ENCODE measurements around the gene GASK1A.
"Not testable (repeated sequence)": the region's sequence is repeated elsewhere in the genome, so short reads cannot be mapped to it uniquely, and the experiment has no call there.

Gene GASK1A

GRCh38 chr3:43031889-43032545 lies 52.9 kb downstream of the GASK1A start:
- no peak for DNase-seq (ENCODE audit: low spot score)

GRCh38 chr3:43032646-43033628 lies 53.8 kb downstream of the GASK1A start:
- DNase-seq (ENCODE audit: low spot score), result no peak

GRCh38 chr3:43034200-43034599 lies 55.1 kb downstream of the GASK1A start:
- no peak for DNase-seq (ENCODE audit: low spot score)

- no peak for DNase-seq (ENCODE audit: low spot score)
These were observed 55.8 kb downstream of the GASK1A start for GRCh38 chr3:43034911-43035310.

GRCh38 chr3:43035801-43036365 lies 56.8 kb downstream of the GASK1A start:
- no peak for DNase-seq (ENCODE audit: low spot score)

- DNase-seq (ENCODE audit: low spot score), result no peak
These were observed 57.7 kb downstream of the GASK1A start for GRCh38 chr3:43036621-43037423.

- DNase-seq (ENCODE audit: low spot score), result no peak
These were observed 58.9 kb downstream of the GASK1A start for GRCh38 chr3:43038010-43038409.

GRCh38 chr3:43041517-43041916 lies 62.4 kb downstream of the GASK1A start:
- DNase-seq (ENCODE audit: low spot score), result no peak

GRCh38 chr3:43043071-43043766 lies 64.1 kb downstream of the GASK1A start:
- no peak for DNase-seq (ENCODE audit: low spot score)

GRCh38 chr3:43043793-43044192 lies 64.7 kb downstream of the GASK1A start:
- no peak for DNase-seq (ENCODE audit: low spot score)

- DNase-seq (ENCODE audit: low spot score), result not testable (repeated sequence)
These were observed 66.0 kb downstream of the GASK1A start for GRCh38 chr3:43045079-43045478.

- no peak for DNase-seq (ENCODE audit: low spot score)
These were observed 67.5 kb downstream of the GASK1A start for GRCh38 chr3:43046583-43046982.

GRCh38 chr3:43048470-43048869 lies 69.4 kb downstream of the GASK1A start:
- DNase-seq (ENCODE audit: low spot score), result no peak

- no peak for DNase-seq (ENCODE audit: low spot score)
These were observed 74.2 kb downstream of the GASK1A start for GRCh38 chr3:43053291-43053690.

- DNase-seq (ENCODE audit: low spot score), result no peak
These were observed 75.6 kb downstream of the GASK1A start for GRCh38 chr3:43054754-43055153.

- DNase-seq (ENCODE audit: low spot score), result no peak
These were observed 76.3 kb downstream of the GASK1A start for GRCh38 chr3:43055393-43055792.

- DNase-seq (ENCODE audit: low spot score), result no peak
These were observed 77.0 kb downstream of the GASK1A start for GRCh38 chr3:43055806-43056770.

- DNase-seq (ENCODE audit: low spot score), result no peak
These were observed 80.3 kb downstream of the GASK1A start for GRCh38 chr3:43059456-43059855.

GRCh38 chr3:43061101-43061895 lies 82.2 kb downstream of the GASK1A start:
- no peak for DNase-seq (ENCODE audit: low spot score)
